HCT116 (cell line): ENCODE data around the gene NACC2. TPM values are rescaled to one million over a fixed set of nuclear protein-coding genes. Genes with fewer than 3 reads are reported as not detected.

Source experiments
- ATAC-seq: fragments of 200-7000 bp; cut with Tn5 transposase; 2 replicates; pipeline ENCODE4 v1.9.1; 2020; ENCODE audit warnings: mild to moderate bottlenecking, moderate library complexity
- BruUV-seq: library from RNA; stranded (reverse); fragments of 400-500 nt; replicated peaks from 2 replicates; lab custom pipeline; 2021; lab: Mats Ljungman, UMichigan
- CTCF ChIA-PET: fragments of 300-600 bp; sonication (Branson Sonifier 250); formaldehyde crosslinking; loops from one replicate; lab custom pipeline; 2021; ENCODE audit warnings: antibody characterized with exemption; lab: Charles Lee
- POLR2A ChIA-PET: fragments of 300-600, 350-600 bp; sonication (Branson Sonifier 250); formaldehyde crosslinking; loops from one replicate; lab custom pipeline; 2021; ENCODE audit warnings: antibody characterized with exemption; lab: Charles Lee
- RAD21 ChIA-PET, 2 experiments: fragments of 300-600 bp; sonication (Branson Sonifier 250); formaldehyde crosslinking; loops; one replicate each; lab custom pipeline; 2023; ENCODE audit warnings: low total read pairs in 2 of 2; ENCODE audit not compliant: uncharacterized antibody in 2 of 2, unreplicated experiment in 2 of 2, low non-redundant PET in 1 of 2; lab: Charles Lee
- DNase-seq: peaks from one replicate; pipeline ENCODE4 v3.0.0-alpha.2; 2010; ENCODE audit warnings: low read depth, low spot score
- H2AFZ ChIP-seq: fragments of 200-600 bp; shearing (Covaris generic), sonication (generic); 2 replicates; pipeline ENCODE4 v1.6.1; 2017; ENCODE audit warnings: low read depth, mixed run types, mixed read lengths, antibody characterized with exemption, low read length; ENCODE audit not compliant: poor library complexity, severe bottlenecking
- H3K27ac ChIP-seq: 2 replicates; pipeline ENCODE4 v1.5.1; 2012; ENCODE audit warnings: low read depth, low read length
- H3K27me3 ChIP-seq: fragments of 200-600 bp; sonication (generic); 2 replicates; pipeline ENCODE4 v1.6.1; 2016; ENCODE audit warnings: mixed run types, low read length, mixed read lengths; ENCODE audit not compliant: insufficient read depth
- H3K36me3 ChIP-seq, 2 experiments: fragments of 200-500 bp in 1 of 2; fragments of 200-600 bp in 1 of 2; sonication (Bioruptor generic) in 1 of 2; sonication (generic) in 1 of 2; 2 replicates each; pipeline versions ENCODE4 v1.5.1 to v1.6.1; 2014 to 2016; ENCODE audit warnings: low read length in 2 of 2, inconsistent platforms in 1 of 2, mixed read lengths in 1 of 2, mixed run types in 1 of 2; ENCODE audit not compliant: insufficient read depth in 2 of 2, control insufficient read depth in 1 of 2
- H3K4me1 ChIP-seq, 2 experiments: fragments of 200-600 bp in 1 of 2; sonication (generic) in 1 of 2; 2 replicates each; pipeline versions ENCODE4 v1.5.1 to v1.6.1; 2012 to 2017; ENCODE audit warnings: low read length in 2 of 2, inconsistent platforms in 1 of 2, mild to moderate bottlenecking in 1 of 2, mixed read lengths in 1 of 2, mixed run types in 1 of 2, moderate library complexity in 1 of 2; ENCODE audit not compliant: insufficient read depth in 2 of 2, control insufficient read depth in 1 of 2
- H3K4me2 ChIP-seq: fragments of 200-600 bp; sonication (generic); 2 replicates; pipeline ENCODE4 v1.6.1; 2017; ENCODE audit warnings: mixed run types, low read length, mixed read lengths
- H3K4me3 ChIP-seq, 2 experiments: fragments of 200-600 bp in 1 of 2; sonication (generic) in 1 of 2; replicated peaks in 1 of 2; 2 replicates each; pipeline ENCODE4 v1.5.1; 2011 to 2016; ENCODE audit warnings: low read length in 2 of 2, control low read depth in 1 of 2, low read depth in 1 of 2, mild to moderate bottlenecking in 1 of 2, mixed read lengths in 1 of 2, mixed run types in 1 of 2
- H3K79me2 ChIP-seq: fragments of 200-600 bp; sonication (generic); 2 replicates; pipeline ENCODE4 v1.6.1; 2017; ENCODE audit warnings: mild to moderate bottlenecking, mixed run types, low read length, moderate library complexity, mixed read lengths; ENCODE audit not compliant: insufficient read depth
- H3K9ac ChIP-seq: fragments of 200-600 bp; sonication (generic); 2 replicates; pipeline ENCODE4 v1.6.1; 2016; ENCODE audit warnings: low read length, mixed read lengths
- H3K9me2 ChIP-seq: fragments of 200-600 bp; sonication (generic), shearing (Covaris generic); 2 replicates; pipeline ENCODE4 v1.6.1; 2017; ENCODE audit warnings: mixed run types, mild to moderate bottlenecking, moderate library complexity; ENCODE audit not compliant: insufficient read depth
- H3K9me3 ChIP-seq, 2 experiments: fragments of 200-500 bp in 1 of 2; fragments of 200-600 bp in 1 of 2; sonication (Bioruptor generic) in 1 of 2; sonication (generic) in 1 of 2; 2 replicates each; pipeline ENCODE4 v1.6.1; 2014 to 2017; ENCODE audit warnings: low read length in 2 of 2, mixed read lengths in 2 of 2, inconsistent platforms in 1 of 2, low read depth in 1 of 2, mild to moderate bottlenecking in 1 of 2, mixed run types in 1 of 2, moderate library complexity in 1 of 2; ENCODE audit not compliant: control insufficient read depth in 1 of 2, insufficient read depth in 1 of 2
- H4K20me1 ChIP-seq: fragments of 200-600 bp; sonication (generic), shearing (Covaris generic); 2 replicates; pipeline ENCODE4 v1.6.1; 2017; ENCODE audit warnings: mixed run types, mild to moderate bottlenecking, moderate library complexity; ENCODE audit not compliant: insufficient read depth
- CTCF ChIP-seq, 3 experiments: fragments of 200-600 bp in 1 of 3; sonication (generic) in 1 of 3; IDR thresholded peaks in 2 of 3; conservative IDR thresholded peaks in 1 of 3; 2 replicates each; pipeline ENCODE4 v1.5.1; 2012 to 2017; ENCODE audit warnings: low read depth in 2 of 3, low read length in 2 of 3, antibody characterized with exemption in 1 of 3, borderline replicate concordance in 1 of 3, control low read depth in 1 of 3, mild to moderate bottlenecking in 1 of 3, mixed read lengths in 1 of 3, mixed run types in 1 of 3, moderate library complexity in 1 of 3; ENCODE audit not compliant: insufficient read depth in 1 of 3
- EZH2 ChIP-seq: fragments of 200-600 bp; sonication (generic); IDR thresholded peaks from 2 replicates; pipeline ENCODE4 v1.6.1; 2017; ENCODE audit warnings: antibody characterized with exemption, mixed run types
- EZH2phosphoT487 ChIP-seq: fragments of 200-600 bp; IDR thresholded peaks from 2 replicates; pipeline ENCODE4 v1.6.1; 2018; ENCODE audit warnings: antibody characterized with exemption, borderline replicate concordance
- FOSL1 ChIP-seq: IDR thresholded peaks from 2 replicates; pipeline ENCODE4 v1.6.1; 2012; ENCODE audit warnings: low read depth
- POLR2AphosphoS5 ChIP-seq: IDR thresholded peaks from 2 replicates; pipeline ENCODE4 v1.6.1; 2011; ENCODE audit warnings: mild to moderate bottlenecking, low read depth, low read length, moderate library complexity
- RAD21 ChIP-seq: IDR thresholded peaks from 2 replicates; pipeline ENCODE4 v1.6.1; 2012; ENCODE audit warnings: low read depth, mild to moderate bottlenecking
- SIN3A ChIP-seq: IDR thresholded peaks from 2 replicates; pipeline ENCODE4 v1.6.1; 2012; ENCODE audit warnings: low read depth
- TCF7L2 ChIP-seq: IDR thresholded peaks from 2 replicates; pipeline ENCODE4 v1.7.0; 2011; ENCODE audit warnings: borderline replicate concordance, inconsistent platforms; ENCODE audit not compliant: insufficient read depth, insufficient read length; ENCODE audit errors: extremely low read depth
- ZFX ChIP-seq: fragments of 450-650 bp; IDR thresholded peaks from 2 replicates; pipeline ENCODE4 v1.6.1; 2017
- ZNF274 ChIP-seq: fragments of 200-500 bp; sonication (Bioruptor generic); IDR thresholded peaks from 2 replicates; pipeline ENCODE4 v1.6.1; 2014; ENCODE audit warnings: mild to moderate bottlenecking, low read depth, low read length, inconsistent platforms
- intact Hi-C: fragments of 100-400 bp; cut with micrococcal nuclease; formaldehyde crosslinking; loops from 2 replicates; pipeline ENCODE4 v1.10.0; 2022
- total RNA-seq: library from RNA; stranded (reverse); gene quantifications from one replicate; pipeline ENCODE4 v1.2.1, GENCODE V29; 2021; ENCODE audit not compliant: unreplicated experiment

The NACC2 gene
- total RNA-seq, 1 experiment from 2014 or later = 27.8 TPM

GRCh38 chr9:135995816-135996215 lies 99.3 kb downstream of the NACC2 start:
- Histone ChIP-seq H3K4me1 (peaks cover 12 to 27% of the 10 kb centered on the region in 2 experiments), H3K9ac (no peak overlapping the region), H4K20me1 (no peaks in the 10 kb centered on the region), H3K9me3 (no peaks in the 10 kb centered on the region), H3K4me3 (no peak overlapping the region), H3K27me3 (no peaks in the 10 kb centered on the region), H3K79me2 (no peaks in the 10 kb centered on the region), H3K36me3 (no peaks in the 10 kb centered on the region), H3K9me2 (no peaks in the 10 kb centered on the region), H3K27ac (no peak overlapping the region), H2AFZ (no peak overlapping the region), H3K4me2 (no peak overlapping the region)
- ChIA-PET POLR2A (no interaction called here), RAD21 (no interaction called here), CTCF (no interaction called here)
- intact Hi-C loops = no loop called here
- DNase-seq (no peak), ATAC-seq (no peak)
- TF ChIP-seq RAD21 = no peak
- TF ChIP-seq EZH2 = no peak
- no peak for TF ChIP-seq POLR2AphosphoS5
- no peak for TF ChIP-seq SIN3A
- TF ChIP-seq ZFX = no peak
- TF ChIP-seq ZNF274 = no peak
- no peak for TF ChIP-seq TCF7L2
- no peak for TF ChIP-seq FOSL1
- TF ChIP-seq EZH2phosphoT487 = no peak
- TF ChIP-seq CTCF (IDR thresholded peaks at IDR 0.05 in 2 of 3, conservative IDR thresholded peaks at IDR 0.05 in 1 of 3; ENCODE audit: borderline replicate concordance in 1 of 3, insufficient read depth in 1 of 3, low read depth in 2 of 3, low read length in 2 of 3) = no peak
- no TSS peak for BruUV-seq
